HG02759 (cell line): ENCODE measurements around the gene SSBP4.
A peak's percentile ranks its signal among the peaks of the same experiment; 100 is the strongest.

Source experiments
- ATAC-seq: cut with Tn5 transposase; IDR thresholded peaks from one replicate; pipeline ENCODE4 v1.9.1; 2021; ENCODE audit warnings: mild to moderate bottlenecking, moderate library complexity; ENCODE audit not compliant: unreplicated experiment

Gene SSBP4

DNA sequence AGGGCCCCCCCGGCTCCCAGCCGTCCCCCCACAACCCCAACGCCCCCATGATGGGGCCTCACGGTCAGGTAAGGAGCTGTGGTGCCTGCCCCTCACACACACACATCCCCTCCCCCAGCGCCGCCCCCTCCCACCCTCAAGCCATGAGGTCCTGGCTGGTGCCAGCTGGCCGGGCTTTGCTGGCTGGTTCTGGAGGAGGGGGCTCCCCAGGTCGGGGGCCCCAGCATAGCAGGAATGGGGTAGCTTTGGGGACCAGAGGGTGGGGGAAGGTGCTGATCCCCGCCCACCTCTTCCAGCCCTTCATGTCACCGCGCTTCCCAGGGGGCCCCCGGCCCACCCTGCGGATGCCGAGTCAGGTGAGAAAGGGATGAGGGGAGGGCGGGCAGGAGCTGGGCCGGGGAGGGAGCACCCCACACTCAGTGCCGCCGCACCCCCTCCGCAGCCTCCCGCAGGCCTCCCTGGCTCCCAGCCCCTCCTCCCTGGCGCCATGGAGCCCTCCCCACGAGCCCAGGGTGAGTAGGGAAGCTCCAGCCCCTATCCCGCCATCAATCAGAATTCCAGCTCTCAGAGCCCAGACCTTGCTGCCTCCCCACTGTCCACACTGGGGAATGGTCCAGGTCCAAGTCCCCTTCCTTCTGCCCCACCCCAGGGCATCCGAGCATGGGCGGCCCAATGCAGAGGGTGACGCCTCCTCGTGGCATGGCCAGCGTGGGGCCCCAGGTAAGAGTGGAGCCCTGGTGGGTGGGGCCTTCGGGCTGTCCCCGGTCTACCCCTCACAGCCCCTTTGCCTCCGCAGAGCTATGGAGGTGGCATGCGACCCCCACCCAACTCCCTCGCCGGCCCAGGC, 12.4 kb downstream of the SSBP4 start:
- no peak for ATAC-seq

DNA sequence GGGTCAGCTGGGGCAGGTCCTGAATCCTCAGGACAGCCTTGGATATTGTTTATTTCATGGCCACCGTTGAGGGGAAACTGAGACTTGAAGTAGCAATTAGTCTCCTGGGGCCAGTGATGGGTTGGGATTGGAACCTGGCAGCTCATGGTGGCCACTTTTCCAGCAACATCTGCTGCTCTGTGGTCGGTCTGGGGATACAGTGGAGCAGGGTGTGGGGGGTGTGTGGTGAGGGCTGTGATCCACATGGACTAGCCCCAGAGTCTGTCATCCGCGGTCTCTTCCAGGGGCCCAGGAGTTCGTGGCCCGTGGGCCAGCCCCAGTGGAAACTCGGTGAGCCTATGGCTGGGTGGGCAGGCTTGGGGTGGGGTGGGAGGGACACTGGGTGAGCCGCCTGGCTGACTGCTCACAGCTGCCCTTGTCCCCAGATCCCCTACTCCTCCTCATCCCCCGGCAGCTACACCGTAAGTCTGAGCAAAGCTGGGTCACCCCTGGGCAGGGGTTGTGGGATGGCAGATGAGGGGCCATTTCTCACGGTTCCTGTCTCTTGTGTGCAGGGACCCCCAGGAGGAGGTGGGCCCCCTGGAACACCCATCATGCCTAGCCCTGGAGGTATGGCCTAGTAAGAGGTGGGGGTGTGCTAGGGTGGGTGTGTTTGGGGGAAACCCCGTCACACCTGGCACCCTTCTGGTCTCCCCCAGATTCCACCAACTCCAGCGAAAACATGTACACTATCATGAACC, 13.2 kb downstream of the SSBP4 start:
- ATAC-seq: no peak

DNA sequence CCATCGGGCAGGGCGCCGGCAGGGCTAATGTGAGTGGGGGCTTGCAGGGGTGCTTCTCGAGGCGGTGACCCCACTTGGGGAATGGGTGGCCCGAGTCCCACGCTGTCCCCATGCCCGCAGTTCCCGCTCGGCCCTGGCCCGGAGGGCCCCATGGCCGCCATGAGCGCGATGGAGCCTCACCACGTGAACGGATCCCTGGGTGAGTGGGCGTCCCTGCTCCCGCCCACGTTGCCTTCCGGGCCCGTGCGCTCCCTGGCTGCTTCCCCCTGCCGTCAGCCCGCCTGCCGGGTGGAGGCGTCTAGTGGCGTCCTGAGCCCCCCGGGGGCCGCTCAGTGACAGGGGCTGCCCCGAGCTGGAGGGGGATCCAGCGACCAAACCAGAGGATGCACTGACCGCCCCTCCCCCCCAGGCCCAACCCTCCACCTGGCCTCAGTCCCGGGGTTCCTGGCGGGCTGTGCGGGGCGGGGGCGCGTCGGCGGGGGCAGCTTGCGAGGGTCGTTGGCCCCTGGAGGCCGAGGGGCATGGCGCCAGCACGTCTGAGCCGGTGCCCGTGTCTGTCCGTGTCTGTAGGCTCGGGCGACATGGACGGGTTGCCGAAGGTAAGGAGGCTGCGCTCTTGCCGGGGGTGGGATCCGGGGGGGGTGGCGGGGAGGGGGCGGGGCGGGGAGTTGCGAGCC, 14.0 kb downstream of the SSBP4 start:
- ATAC-seq: no peak

DNA sequence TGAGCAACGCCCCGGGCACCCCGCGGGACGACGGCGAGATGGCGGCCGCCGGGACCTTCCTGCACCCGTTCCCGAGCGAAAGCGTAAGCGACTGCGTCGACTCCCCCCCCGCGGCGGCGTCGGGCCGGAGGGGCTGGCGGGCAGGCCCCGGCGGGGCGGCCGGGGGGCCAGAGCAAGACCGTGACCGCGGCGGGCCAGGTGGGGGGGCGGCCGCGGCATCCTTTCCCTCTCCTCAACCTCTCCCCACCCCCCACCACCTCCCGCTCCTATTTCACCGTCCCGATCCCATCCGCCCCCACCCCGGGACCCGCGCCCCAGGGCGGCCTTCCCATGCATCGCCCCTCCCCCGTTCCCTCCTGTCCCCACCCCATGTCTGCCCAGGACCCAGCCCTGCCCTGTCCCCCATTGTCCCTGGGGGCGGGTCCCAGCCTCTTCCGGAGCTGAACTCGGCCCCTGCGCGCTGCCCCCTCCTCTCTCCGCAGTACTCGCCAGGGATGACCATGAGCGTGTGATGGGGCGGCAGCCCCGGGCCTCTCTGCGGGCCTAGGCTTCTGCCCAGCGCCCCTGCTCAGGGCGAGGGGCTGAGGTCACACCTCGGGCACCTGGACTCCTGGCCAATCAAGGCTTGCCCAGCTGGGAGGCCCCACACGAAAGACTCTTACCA, 14.7 kb downstream of the SSBP4 start:
- ATAC-seq: no peak

DNA sequence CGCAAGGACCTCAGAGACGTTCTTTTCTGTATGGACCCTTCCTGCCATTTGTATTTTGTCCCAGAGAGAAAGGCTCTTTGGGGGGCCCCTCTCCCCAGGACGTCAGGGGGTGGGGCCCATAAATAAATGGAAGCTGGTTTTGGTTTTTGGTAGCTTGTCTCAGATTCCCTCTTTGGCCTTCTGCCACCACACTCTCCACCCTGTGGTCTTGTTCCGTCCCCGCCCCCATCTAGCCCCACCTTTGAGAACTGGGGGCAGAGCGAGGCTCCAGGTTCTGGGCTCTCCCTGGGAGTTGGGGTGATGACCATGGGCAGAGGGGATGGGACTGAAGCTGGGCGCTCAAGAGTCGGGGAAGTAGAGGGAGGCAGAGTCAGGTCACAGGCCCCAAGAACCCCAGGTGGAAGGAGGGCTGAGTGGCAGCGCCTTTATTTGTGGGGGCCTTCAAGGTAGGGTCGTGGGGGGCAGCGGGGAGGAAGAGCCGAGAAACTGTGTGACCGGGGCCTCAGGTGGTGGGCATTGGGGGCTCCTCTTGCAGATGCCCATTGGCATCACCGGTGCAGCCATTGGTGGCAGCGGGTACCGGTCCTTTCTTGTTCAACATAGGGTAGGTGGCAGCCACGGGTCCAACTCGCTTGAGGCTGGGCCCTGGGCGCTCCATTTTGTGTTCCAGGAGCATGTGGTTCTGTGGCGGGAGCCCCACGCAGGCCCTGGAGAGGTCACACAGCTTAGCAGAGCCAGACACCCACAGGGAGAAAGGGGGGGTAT, 15.4 kb downstream of the SSBP4 start:
- ATAC-seq: no peak

DNA sequence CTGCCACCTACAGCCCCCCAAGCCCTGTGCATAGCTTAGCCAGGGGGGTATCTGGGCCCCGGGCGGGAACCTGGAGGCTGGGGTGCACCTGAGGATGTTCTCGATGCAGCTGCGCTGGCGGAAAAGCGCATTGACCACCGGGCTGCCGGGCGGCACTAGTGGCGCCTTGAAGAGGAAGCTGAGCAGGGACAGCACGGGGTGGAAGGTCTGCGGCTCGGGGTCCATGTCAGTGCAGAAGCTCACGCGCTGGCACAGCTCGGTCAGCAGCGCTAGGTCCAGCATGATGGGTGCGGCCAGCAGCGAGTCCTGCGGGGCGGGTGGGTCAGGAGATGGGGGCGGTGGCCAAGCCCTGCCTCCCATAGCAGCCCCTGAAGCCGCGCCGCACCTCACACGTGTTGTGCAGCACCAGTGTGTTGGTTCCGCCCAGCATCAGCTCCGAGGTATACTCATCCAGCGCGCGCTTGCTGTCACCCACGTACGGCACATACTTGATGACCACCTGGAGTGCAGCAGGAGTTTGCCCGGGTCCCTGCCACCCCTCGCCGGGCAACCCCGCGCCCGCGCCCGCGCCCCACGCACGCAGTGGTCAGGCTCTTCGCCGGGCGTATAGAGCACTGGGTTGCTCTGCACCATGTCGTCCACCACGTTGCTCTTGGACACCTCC, 16.1 kb downstream of the SSBP4 start:
- no peak for ATAC-seq

DNA sequence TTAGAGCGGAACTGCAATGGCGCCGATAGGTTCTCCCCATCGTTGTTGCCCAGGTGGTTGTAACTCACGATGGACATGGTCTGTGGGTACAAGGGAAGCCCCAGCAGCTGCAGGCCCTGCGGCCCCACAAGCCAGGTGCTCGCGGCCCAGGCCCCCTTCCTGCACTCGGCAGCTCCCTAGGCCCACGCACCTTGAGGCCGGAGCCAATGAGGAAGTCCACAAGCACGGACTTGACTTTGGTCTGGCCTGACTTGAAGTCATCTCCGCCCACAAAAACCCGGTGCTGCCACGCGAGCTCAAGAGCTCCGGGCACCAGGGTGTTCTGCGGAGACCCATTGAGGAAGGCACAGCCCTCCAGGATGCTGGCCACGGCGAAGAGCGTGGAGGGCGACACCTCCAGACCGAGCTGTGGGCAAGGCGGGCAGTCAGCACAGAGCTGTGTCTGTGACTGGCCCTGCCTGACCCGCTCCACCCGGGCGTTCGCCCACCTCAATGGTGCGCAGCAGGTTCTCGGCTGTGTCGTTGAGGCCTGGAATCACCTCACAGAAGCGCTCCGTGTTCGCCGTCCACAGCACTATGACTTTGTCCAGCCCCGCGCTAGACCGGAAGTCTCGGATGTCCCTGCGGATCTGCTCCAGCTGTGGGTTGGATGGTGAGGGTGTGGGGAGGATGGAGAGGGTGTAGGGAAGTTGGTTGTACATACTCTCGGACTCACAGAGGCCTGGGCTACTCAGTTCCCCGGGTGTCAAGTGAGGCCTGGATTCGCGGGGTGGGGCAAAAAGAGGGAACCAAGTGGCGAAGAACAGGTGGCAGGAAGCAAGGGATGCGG, 16.9 kb downstream of the SSBP4 start:
- no peak for ATAC-seq

DNA sequence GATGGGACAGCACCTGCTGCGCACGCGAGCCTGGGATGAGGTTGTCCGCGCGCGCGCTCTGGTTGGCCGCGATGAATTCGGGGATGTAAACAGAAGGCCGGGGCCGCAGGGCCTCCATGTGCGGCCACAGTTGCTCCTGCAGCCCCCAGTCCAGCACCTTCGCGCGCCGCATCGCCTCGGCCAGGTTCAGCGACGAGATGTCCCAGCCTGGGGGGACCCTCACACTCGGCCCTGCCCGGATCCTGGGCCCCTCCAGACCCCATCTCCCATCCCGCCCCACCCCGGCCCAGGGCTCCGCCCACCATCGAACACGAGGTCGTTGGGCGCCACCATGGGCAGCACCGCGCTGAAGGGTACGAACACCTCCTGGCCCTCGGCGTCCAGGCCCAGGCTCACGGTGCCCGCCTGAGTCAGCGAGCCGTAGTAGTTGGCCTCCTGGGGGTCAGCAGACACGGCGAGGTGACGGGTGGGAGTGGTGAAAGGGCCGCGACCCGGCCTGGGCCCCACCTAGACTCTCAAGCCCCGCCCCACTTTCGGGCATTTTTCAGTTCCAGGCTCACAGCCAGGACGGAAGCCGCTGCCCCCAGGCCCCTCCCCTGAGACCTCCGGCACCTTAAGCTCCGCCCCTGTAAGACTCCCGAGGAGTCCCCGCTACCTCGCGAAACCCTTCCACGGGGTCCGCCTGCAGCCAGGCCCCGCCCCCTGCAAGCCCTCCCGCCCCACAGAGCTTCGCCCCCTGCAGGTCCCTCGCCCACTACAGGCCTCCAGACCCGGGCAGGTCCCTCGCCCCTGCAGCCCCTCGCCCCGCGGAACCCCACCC, 17.7 kb downstream of the SSBP4 start:
- ATAC-seq: peak; percentile 60

DNA sequence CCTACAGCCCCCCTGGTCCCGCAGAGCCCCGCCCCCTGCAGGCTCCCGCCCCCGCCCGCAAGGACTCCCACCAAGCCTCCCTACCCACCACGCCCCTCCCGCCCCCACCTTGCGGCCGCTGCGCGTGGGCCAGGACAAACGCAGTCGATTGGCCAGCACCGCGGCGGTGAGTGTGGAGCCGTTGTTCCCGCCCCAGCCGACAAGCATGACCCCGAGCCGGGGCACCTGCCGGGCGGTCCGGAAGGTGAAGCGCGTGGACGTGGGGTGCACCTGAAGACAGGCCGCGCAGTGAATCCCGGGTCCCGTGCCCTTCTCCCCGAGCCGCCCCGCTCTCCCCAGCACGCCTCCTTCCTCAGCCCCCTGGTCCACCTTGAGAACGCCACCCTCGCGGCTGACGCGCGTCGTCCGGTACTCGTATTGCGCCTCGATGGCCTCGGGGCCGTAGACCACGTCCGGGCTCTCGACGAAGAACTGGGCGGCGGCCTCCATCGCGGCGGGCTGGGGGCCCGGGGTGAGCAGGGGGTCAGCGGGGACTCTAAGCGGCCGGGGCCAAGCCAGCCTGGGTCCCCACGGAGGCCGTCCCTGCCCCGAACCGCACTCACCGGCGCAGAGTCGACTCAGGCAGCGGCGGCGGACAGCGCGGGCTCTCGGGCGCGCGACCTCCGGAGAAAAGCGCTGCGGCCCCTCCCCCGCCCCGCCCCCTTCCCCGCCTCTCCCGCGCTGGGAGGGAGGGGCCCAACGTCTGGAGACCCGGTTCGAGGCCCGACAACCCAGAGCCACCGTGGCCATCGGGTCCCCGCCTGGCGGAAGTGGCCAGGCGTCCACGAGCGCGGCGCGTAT, 18.5 kb downstream of the SSBP4 start, which contains the start of gene ISYNA1:
TSS of gene ISYNA1 (minus strand) at position 643 of the 840 bp plus-strand sequence. CDS start at position 489, 154 bp downstream.
- ATAC-seq: peak; percentile 14

DNA sequence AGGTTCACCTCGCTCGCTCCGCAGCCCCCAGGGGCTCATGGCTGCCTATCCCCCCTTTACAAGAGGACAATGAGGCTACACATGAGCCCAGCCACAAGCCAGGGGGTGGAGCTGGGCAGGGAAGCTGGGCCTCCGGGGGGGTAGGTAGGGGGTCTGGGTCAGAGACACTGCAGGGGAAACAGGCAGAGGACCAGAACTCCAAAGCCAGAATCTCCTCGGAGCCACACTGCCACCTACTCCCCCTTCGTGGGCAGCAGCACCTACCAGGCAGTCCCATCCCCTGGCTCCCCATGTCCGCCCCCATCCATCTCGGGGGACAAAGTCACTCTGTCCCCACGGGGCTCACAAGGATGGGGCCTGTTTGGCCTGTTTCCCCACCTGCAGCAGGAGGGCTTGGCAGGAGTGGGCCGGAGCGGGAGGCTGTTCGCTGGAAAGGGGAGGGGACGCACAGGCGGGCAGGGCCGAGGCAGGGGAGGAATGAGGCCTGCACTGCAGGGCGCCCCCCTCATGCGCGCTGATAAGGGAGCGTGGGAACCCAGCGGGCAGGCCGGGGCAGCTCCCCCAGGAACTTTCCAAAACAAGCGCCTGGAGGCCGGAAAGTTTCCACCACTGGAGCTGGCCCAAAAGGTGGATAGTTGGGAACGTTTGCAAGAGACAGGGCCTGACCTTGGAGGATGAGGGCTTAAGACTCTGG, 19.3 kb downstream of the SSBP4 start:
- no peak for ATAC-seq

DNA sequence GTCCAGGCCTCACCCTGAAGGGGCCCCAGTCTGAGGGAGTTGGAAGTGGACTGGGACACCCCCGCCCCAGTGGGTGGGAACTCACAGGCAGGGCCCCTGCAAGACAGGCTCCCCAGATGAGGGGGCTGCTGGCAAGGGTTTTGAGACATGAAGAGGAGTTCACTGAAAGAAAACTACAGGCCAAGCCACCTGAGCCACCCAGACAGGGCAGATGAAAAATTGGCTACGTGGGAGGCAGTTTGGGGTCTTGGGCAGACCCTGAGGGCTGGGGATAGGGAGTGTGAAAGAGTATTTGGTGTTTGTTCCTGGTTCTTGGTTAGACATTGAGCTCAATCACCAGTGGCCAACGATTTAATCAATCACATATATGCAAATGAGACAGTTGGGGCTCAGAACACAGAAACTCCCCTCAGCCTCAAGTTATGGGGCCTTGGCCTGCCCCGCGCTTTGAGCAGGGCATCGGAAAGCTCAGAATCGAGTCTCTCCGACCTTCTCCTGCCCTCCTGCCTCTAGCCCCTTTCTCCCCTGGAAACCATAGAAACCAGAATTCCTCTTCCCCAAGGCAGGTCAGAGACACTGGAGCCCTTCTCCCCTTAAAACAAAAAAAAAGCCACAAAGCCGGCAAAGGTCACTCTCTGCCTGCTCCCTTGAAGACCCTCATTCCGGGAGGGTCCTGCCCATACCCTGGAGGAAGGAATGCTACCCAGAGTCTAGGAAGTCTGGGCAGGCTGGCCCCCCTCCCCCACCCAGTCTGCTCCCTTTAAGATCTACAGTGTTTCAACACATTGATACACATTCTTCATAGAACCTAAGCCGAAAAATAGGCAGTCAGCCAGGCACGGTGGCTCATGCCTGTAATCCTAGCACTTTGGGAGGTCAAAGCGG, 20.1 kb downstream of the SSBP4 start:
- no peak for ATAC-seq

DNA sequence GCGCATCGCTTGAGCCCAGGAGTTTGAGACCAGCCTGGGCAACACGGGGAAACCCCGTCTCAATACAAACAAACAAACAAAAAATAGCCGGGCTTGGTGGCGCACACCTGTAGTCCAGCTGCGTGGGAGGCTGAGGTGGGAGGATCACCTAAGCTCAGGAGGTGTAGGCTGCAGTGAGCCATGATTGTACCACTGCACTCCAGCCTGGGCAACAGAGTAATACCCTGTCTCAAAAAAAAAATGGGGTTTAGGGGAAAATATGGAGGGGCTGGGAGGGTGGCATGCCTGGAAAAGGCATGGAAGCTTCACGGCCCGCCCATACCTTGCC, 20.7 kb downstream of the SSBP4 start:
- ATAC-seq: no peak

DNA sequence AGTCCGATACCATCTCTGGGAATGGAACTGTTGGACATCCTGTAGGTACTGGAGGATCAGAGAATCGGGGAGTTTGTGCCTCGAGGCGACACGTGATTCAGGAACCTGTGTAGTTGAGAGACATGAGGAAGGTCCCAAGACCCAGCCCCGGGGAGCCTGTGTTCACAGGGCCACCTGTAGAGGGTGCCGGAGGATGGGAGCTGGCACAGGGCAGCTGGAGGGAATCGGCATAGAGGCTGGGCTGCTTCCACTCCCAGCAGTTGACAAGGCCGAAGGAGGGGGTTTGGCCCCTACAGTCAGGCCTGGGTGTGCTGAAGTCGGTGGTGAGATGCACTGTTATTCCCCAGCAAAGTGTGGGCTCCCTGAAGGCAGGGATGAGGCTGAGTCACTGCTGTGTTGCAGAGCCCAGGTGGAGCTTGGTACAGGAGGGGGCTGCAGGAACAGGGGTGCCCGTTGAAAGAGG, 21.2 kb downstream of the SSBP4 start:
- no peak for ATAC-seq

DNA sequence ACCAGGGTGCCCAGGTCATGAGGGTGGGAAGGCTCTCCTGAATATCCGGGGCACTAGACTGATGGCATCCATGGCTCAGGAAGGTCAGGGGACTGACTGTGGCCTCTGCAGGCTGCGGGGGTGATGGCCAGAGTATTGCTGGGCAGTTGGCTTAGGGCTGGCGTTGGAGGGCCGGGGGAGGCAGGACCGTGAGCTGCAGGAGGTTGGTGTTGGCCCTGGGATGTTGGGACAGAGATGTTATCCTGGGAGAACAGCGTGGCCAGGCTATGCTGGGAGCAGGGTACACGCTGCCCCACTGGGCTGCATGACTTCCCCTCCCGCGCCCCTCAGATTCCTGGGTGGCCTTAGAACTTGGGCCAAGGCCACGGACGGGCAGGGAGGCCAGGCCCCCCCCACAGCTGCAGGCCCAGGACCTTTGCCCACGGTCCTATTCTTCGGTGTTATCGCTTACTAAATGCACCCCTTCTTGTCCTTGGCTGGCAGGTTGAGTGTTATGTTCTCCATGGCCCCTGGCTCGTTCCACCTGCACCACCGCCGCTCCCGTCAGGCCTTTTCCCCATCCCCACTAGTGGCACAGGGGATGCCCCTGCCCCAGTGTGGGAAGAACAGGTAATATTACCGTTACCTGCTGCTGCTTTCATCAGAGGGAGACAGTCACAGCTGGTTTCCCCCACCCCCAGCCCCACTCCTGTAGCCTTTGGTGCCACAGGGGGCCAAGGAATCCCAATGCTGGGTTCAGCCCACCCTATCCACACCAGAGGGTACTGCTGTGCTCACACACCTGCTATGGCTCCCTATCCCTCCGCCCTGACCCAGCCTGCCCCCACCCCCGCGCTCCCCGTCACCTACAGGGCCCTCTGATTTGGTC, 22.0 kb downstream of the SSBP4 start:
- no peak for ATAC-seq
